HEK293 (cell line): ENCODE data around the gene TRPM5.

ENCODE experiments used
- CTCF ChIA-PET: fragments of 350-600 bp; formaldehyde crosslinking; extraction: SDS; loops from one replicate; lab custom pipeline; 2021; ENCODE audit warnings: antibody characterized with exemption; lab: Yijun Ruan, JAX
- POLR2A ChIA-PET: fragments of 300-600 bp; formaldehyde crosslinking; extraction: SDS; loops from one replicate; lab custom pipeline; 2020; ENCODE audit warnings: antibody characterized with exemption, inconsistent platforms; lab: Yijun Ruan, JAX
- H3K27ac ChIP-seq: fragments of 200-500 bp; sonication (Bioruptor generic); 2 replicates; pipeline ENCODE4 v1.5.1; 2014; ENCODE audit warnings: low read depth, low read length, control low read depth, inconsistent platforms; ENCODE audit errors: extremely low read depth
- H3K36me3 ChIP-seq, 2 experiments: fragments of 200-500 bp in 1 of 2; sonication (Bioruptor generic) in 1 of 2; 1 replicate in 1 of 2; 2 replicates in 1 of 2; pipeline ENCODE4 v1.5.1; 2014 to 2017; ENCODE audit warnings: inconsistent platforms in 2 of 2, low read length in 2 of 2; ENCODE audit not compliant: control insufficient read depth in 2 of 2, insufficient read depth in 1 of 2
- H3K4me1 ChIP-seq: fragments of 200-500 bp; sonication (Bioruptor generic); 2 replicates; pipeline ENCODE4 v1.5.1; 2014; ENCODE audit warnings: mild to moderate bottlenecking, low read length, inconsistent platforms; ENCODE audit not compliant: control insufficient read depth, insufficient read depth
- H3K4me3 ChIP-seq: 2 replicates; pipeline ENCODE4 v1.5.1; 2011; ENCODE audit warnings: low read depth, mild to moderate bottlenecking, control low read depth, low read length, moderate library complexity
- H3K9me3 ChIP-seq: fragments of 200-500 bp; sonication (Bioruptor generic); 2 replicates; pipeline ENCODE4 v1.5.1; 2014; ENCODE audit warnings: low read depth, low read length, inconsistent platforms; ENCODE audit not compliant: control insufficient read depth, insufficient read depth
- FEZF1 ChIP-seq: fragments of 450-650 bp; formaldehyde crosslinking; IDR thresholded peaks from 2 replicates; pipeline ENCODE4 v1.5.1; 2016; ENCODE audit warnings: missing biosample characterization, missing genetic modification characterization
- GFI1B ChIP-seq: fragments of 450-650 bp; formaldehyde crosslinking; IDR thresholded peaks from 2 replicates; pipeline ENCODE4 v1.5.1; 2016; ENCODE audit warnings: missing biosample characterization, missing genetic modification characterization
- GLIS1 ChIP-seq: fragments of 450-650 bp; formaldehyde crosslinking; IDR thresholded peaks from 2 replicates; pipeline ENCODE4 v1.5.1; 2016; ENCODE audit warnings: missing biosample characterization, missing genetic modification characterization
- KLF16 ChIP-seq: fragments of 450-650 bp; formaldehyde crosslinking; IDR thresholded peaks from 2 replicates; pipeline ENCODE4 v1.5.1; 2017; ENCODE audit warnings: missing biosample characterization, missing genetic modification characterization
- KLF8 ChIP-seq: fragments of 450-650 bp; formaldehyde crosslinking; IDR thresholded peaks from 2 replicates; pipeline ENCODE4 v1.5.1; 2016; ENCODE audit warnings: missing biosample characterization, missing genetic modification characterization
- SALL2 ChIP-seq: fragments of 450-650 bp; formaldehyde crosslinking; IDR thresholded peaks from 2 replicates; pipeline ENCODE4 v1.5.0; 2017; ENCODE audit warnings: missing biosample characterization, mild to moderate bottlenecking, missing genetic modification characterization, borderline replicate concordance
- SP2 ChIP-seq: fragments of 450-650 bp; formaldehyde crosslinking; IDR thresholded peaks from 2 replicates; pipeline ENCODE4 v1.5.1; 2016; ENCODE audit warnings: missing biosample characterization, missing genetic modification characterization
- SP7 ChIP-seq: fragments of 450-650 bp; formaldehyde crosslinking; IDR thresholded peaks from 2 replicates; pipeline ENCODE4 v1.5.1; 2016; ENCODE audit warnings: missing biosample characterization, missing genetic modification characterization
- ZBTB7A ChIP-seq: fragments of 450-650 bp; formaldehyde crosslinking; IDR thresholded peaks from 2 replicates; pipeline ENCODE4 v1.5.1; 2016; ENCODE audit warnings: low read depth, missing biosample characterization, missing genetic modification characterization
- ZNF174 ChIP-seq: fragments of 450-650 bp; formaldehyde crosslinking; IDR thresholded peaks from 2 replicates; pipeline ENCODE4 v1.5.0; 2017; ENCODE audit warnings: missing biosample characterization, mild to moderate bottlenecking, missing genetic modification characterization
- ZNF184 ChIP-seq: fragments of 450-650 bp; IDR thresholded peaks from 2 replicates; pipeline ENCODE4 v1.5.1; 2018; ENCODE audit warnings: missing biosample characterization, mild to moderate bottlenecking, missing genetic modification characterization
- ZNF214 ChIP-seq: fragments of 450-650 bp; formaldehyde crosslinking; IDR thresholded peaks from 2 replicates; pipeline ENCODE4 v1.5.1; 2017; ENCODE audit warnings: missing biosample characterization, mild to moderate bottlenecking, missing genetic modification characterization, borderline replicate concordance
- ZNF23 ChIP-seq: fragments of 450-650 bp; formaldehyde crosslinking; IDR thresholded peaks from 2 replicates; pipeline ENCODE4 v1.5.1; 2016; ENCODE audit warnings: missing biosample characterization, missing genetic modification characterization, borderline replicate concordance
- ZNF24 ChIP-seq: fragments of 450-650 bp; formaldehyde crosslinking; IDR thresholded peaks from 2 replicates; pipeline ENCODE4 v1.5.1; 2016; ENCODE audit warnings: missing biosample characterization, missing genetic modification characterization
- ZNF311 ChIP-seq: fragments of 450-650 bp; formaldehyde crosslinking; IDR thresholded peaks from 2 replicates; pipeline ENCODE4 v1.5.1; 2017; ENCODE audit warnings: missing biosample characterization, missing genetic modification characterization, borderline replicate concordance
- ZNF37A ChIP-seq: fragments of 450-650 bp; IDR thresholded peaks from 2 replicates; pipeline ENCODE4 v1.5.1; 2018; ENCODE audit warnings: missing biosample characterization, missing genetic modification characterization
- ZNF433 ChIP-seq: fragments of 450-650 bp; formaldehyde crosslinking; IDR thresholded peaks from 2 replicates; pipeline ENCODE4 v1.5.1; 2016; ENCODE audit warnings: missing biosample characterization, missing genetic modification characterization, low read depth
- ZNF518A ChIP-seq: fragments of 450-650 bp; formaldehyde crosslinking; conservative IDR thresholded peaks from 2 replicates; pipeline ENCODE4 v1.5.1; 2016; ENCODE audit warnings: low read depth, missing biosample characterization, missing genetic modification characterization
- ZNF580 ChIP-seq: fragments of 450-650 bp; formaldehyde crosslinking; IDR thresholded peaks from 2 replicates; pipeline ENCODE4 v1.5.1; 2016; ENCODE audit warnings: missing biosample characterization, missing genetic modification characterization
- ZNF600 ChIP-seq: fragments of 450-650 bp; formaldehyde crosslinking; IDR thresholded peaks from 2 replicates; pipeline ENCODE4 v1.5.1; 2016; ENCODE audit warnings: missing biosample characterization, missing genetic modification characterization
- ZNF645 ChIP-seq: fragments of 450-650 bp; formaldehyde crosslinking; IDR thresholded peaks from 2 replicates; pipeline ENCODE4; 2016; ENCODE audit warnings: missing biosample characterization, missing genetic modification characterization
- ZNF704 ChIP-seq: fragments of 450-650 bp; formaldehyde crosslinking; IDR thresholded peaks from 2 replicates; pipeline ENCODE4 v1.5.1; 2016; ENCODE audit warnings: missing biosample characterization, missing genetic modification characterization
- ZSCAN30 ChIP-seq: fragments of 450-650 bp; IDR thresholded peaks from 2 replicates; pipeline ENCODE4 v1.5.1; 2018; ENCODE audit warnings: missing biosample characterization, mild to moderate bottlenecking, missing genetic modification characterization, moderate library complexity

Gene TRPM5

GRCh38 chr11:2468363-2469235, 24.3 kb upstream of the TRPM5 start (continued):
- no peak for TF ChIP-seq SP2 (tag by site-specific recombination)
- no peak for TF ChIP-seq ZNF23 (tag by site-specific recombination)
- TF ChIP-seq GFI1B: no peak
- TF ChIP-seq SALL2 (tag by site-specific recombination): no peak

GRCh38 chr11:2467695-2468055, 23.4 kb upstream of the TRPM5 start:
- ChIA-PET POLR2A (no interaction called here), CTCF (no interaction called here)
- TF ChIP-seq ZNF37A (tag by site-specific recombination) (no peak), ZNF600 (tag by site-specific recombination) (no peak), KLF16 (no peak), SP7 (tag by site-specific recombination) (no peak), ZNF311 (tag by site-specific recombination) (no peak), ZNF580 (tag by site-specific recombination) (no peak), ZNF24 (tag by site-specific recombination) (no peak), ZNF184 (tag by site-specific recombination) (no peak), ZSCAN30 (no peak), ZNF704 (tag by site-specific recombination) (no peak), KLF8 (tag by site-specific recombination) (no peak), GLIS1 (tag by site-specific recombination) (no peak), ZNF433 (no peak), ZNF518A (tag by site-specific recombination) (no peak), ZBTB7A (tag by site-specific recombination) (no peak), ZNF174 (tag by site-specific recombination) (no peak), FEZF1 (tag by site-specific recombination) (no peak), ZNF214 (tag by site-specific recombination) (no peak), ZNF645 (tag by site-specific recombination) (no peak)
- no peaks in the 10 kb centered on the region for H3K9me3 ChIP-seq
- no peaks in the 10 kb centered on the region for H3K4me1 ChIP-seq
- H3K36me3 ChIP-seq: no peaks in the 10 kb centered on the region
- H3K27ac ChIP-seq: no peak overlapping the region
- H3K4me3 ChIP-seq: no peak overlapping the region
